IPS-18c (cell line): ENCODE data around the gene NTN1.
A peak's percentile ranks its signal among the peaks of the same experiment; 100 is the strongest.

Source experiments
- H3K4me3 ChIP-seq: 2 replicates; pipeline ENCODE4 v1.7.0; 2013; ENCODE audit warnings: low read depth, mild to moderate bottlenecking, low read length, moderate library complexity; ENCODE audit not compliant: insufficient read depth
- H3K9me3 ChIP-seq: one replicate; pipeline ENCODE4 v1.6.1; 2013; ENCODE audit warnings: mild to moderate bottlenecking, low read length, moderate library complexity; ENCODE audit not compliant: control insufficient read depth, insufficient read depth

The NTN1 gene

DNA sequence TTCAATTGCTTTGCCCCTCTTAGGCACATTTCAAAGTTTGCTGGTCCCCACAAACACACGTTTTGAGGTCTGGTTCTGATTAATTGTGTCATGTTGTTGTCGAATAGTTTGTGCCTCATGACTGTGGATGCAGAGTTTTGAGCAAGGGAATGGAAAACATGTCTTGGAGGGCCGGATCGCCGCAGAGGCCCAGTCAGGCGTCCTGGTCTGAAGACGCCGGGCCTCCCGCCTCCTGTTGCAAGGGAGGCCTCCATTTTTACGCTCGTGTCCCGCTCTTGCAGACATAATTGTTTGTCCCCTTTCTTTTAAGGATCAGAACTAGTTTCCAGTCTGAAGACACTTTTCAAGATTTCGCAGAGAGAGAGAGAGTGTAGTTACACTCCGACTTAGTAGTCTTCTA lies 3.2 kb downstream of the NTN1 start:
- Histone ChIP-seq H3K9me3 (peaks cover 4% of the 10 kb centered on the region), H3K4me3 (peak overlapping the region; percentile 21; the same call in 1 of the 2 replicates)

DNA sequence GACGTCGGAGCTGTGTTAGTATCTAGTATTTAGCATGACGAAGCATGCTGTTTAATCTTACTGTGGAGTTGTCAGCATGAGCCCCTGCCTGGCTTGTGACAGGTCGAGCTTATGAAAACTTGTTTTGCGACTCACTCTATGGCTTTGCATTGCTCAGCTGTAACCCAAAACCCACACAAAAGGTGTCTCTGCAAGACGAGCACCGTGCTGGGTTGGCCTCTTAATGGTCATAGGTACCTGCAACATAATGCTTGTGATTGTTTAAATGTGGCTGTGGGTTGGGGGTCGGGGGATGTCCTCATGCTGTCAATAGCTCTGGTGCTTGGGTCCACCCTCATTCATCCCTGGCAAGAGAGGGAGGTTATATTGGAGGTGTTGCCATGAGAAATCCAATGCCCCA lies 5.4 kb downstream of the NTN1 start:
- Histone ChIP-seq H3K9me3 (peaks cover 4% of the 10 kb centered on the region), H3K4me3 (no peak overlapping the region)

DNA sequence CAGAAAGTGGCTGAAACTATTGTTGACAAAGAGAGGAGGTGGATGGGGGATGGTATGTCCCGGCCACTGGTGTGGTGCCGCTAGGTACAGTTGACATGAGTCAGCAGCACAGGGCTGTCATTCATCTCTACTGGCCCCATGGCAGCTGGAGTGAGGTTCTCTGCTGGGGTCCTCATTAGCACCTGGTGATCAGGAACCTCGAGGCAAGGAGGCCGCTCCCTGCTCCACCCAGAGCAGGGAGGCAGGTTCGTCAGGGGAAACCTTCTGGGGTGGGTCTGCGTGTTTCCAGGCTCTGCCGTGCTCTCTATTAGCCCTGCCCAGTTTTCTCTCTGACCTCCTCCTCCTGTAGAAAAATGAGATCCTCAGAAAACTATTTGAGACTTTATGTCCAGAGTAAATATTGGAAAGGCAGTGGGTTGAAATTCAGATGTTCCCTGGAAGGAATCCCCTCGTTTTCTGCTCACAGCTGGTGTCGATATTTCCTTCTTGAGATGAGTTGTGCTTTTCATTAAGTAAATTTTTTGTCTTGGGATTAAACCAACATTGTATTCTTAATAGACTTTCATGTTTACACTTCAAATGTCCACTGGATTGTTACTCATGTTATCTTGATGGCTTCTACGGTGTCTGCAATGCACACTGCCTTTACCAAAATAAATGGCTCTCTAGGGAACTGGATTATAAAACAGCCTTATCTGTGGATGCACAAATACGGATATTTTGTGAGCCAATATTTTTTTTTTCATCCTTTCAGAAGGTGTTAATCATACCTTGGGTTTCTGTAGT lies 7.1 kb downstream of the NTN1 start:
- Histone ChIP-seq H3K9me3 (no peaks in the 10 kb centered on the region), H3K4me3 (no peak overlapping the region)

DNA sequence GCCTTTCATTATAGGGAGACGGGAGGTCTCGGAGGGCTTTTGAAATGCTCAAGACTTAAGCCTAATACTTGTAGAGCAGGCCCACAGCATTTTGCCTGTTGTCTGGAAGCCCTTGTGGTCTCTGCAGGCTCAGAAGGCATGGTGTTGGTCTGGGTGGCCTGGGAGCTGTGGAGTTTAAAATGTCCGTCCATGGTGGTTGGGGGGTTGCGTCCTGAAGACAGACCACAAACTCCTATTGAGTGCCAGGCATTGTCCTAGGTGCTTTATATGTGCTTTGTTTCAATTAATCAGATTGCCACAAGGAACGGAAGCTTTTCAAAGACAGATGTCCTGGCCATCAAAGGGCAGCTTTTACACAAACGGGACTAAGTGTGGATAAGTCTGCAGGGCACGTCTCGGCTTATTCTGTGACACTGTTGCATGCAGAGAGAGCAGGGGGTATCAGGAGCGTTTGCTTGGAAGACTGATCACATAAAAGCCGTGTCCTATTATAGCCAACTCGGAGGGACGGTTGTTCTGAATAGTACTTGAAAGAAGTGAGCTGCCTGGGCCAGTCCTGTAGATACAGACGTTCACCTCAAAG lies 7.8 kb downstream of the NTN1 start:
- Histone ChIP-seq H3K4me3 (no peak overlapping the region), H3K9me3 (no peaks in the 10 kb centered on the region)

DNA sequence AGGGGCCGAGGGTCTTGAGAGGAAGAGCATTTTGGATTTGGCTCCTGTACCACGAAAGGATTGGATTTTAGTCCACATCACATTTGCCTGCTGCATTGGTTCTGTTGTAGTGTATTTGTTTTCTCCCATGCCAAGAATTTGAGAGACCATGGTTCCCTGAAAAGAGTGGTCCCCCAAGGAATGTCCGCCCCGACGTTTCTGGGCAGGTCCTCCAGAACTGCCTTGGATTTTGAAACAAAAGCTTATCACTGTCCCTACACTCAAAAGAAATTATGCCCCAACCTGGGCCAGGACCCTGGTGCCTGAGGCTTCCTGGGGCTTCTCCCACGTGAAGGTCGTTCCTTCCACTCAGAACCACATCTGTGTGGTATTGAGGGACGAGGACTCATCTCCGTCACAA lies 10.8 kb downstream of the NTN1 start:
- Histone ChIP-seq H3K4me3 (no peak overlapping the region), H3K9me3 (no peaks in the 10 kb centered on the region)

DNA sequence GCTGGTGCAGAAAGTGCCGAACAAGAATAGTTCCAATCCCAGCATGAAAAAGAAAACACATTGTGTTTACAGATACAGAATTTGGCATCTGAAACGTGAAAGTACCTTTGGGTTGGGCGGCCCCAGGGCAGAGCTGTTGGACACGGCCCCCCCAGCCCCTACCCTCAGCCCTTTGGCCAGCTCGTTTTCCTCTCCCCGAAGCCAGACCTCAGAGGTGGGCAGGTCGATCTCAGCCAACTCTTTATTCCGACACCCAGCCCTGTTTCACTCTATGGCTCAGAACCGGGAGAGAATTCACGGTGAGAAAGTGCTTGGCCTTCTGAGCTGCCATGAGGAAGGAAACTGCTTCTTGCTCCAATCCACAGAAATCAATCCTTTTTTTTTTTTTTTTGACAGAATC lies 11.3 kb downstream of the NTN1 start:
- Histone ChIP-seq H3K4me3 (no peak overlapping the region), H3K9me3 (no peaks in the 10 kb centered on the region)

DNA sequence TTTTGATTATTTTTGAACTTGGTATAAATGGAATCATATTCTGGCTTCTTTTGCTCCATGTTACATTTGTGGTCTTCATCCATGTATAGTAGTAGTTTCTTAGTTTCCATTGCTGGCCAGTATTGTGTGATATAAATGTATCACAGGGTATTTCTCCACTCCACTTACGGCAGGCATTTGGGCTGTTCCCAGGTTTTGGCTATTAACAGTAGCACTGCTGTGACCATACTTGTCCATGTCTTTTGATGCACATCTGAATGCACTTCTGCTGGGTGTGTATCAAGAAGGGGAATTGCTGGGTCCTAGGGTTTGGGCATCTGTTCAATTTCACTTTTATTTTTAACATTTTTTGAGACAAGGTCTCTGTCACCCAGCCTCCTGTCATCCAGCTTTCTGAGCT lies 13.9 kb downstream of the NTN1 start:
- no peaks in the 10 kb centered on the region for H3K9me3 ChIP-seq
- H3K4me3 ChIP-seq = no peak overlapping the region

DNA sequence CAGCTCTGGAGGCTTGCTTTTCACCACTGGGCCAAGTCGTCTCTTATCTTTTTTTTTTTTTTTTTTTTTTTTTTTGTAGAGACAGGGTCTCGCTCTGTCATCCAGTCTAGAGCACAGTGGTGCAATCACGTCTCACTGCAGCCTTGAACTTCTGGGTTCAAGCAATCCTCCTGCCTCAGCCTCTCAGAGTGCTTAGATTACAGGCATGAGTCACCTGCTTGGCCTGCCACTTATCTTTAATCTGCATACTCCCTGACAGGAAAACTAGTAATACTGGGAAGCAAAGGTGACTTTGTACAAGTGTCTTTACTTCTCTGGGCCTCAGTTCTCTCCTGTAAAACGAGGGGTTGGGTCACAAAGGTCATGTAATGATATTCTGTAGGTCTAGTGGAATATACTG lies 15.0 kb downstream of the NTN1 start:
- H3K9me3 ChIP-seq = no peaks in the 10 kb centered on the region
- H3K4me3 ChIP-seq = no peak overlapping the region

DNA sequence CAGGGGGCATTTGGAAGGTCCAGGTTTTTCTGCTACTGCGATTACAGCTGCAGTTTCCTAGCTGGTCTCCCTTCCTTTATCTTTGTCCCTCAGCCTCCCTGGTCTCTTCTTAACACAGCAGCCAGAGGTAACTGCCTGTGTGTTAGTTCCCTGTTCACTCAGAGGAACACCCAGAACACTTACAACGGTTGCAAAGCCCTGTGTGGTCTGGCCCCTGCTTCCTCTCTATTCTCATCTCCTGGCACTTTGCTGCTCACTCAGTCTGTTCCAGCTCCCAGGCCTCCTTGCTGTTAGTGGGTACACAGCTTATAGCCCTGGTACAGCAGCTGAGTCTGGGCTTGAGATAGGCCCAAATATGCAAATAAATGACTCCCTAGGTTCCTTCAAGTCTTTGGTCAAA lies 16.4 kb downstream of the NTN1 start:
- Histone ChIP-seq H3K4me3 (no peak overlapping the region), H3K9me3 (no peaks in the 10 kb centered on the region)

DNA sequence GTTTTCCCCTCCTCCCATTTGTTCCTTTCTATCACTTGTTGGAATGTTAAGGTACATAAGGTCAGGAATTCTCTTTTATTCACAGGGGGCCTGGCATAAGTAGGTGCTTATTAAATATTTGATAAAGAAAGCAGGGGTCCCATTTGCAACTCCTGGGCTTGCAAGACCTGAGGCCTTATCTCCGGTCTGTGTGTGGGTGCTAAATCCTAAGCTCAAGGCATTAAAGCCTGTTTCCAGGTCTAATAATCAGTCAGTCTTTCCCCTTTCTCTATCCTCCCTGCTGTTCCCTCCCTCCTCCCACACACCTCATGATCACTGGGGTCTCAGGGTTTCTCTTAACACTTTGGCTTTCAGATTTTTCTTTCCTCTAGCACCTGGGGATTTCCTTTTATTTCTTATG lies 17.1 kb downstream of the NTN1 start:
- Histone ChIP-seq H3K4me3 (no peak overlapping the region), H3K9me3 (no peaks in the 10 kb centered on the region)

DNA sequence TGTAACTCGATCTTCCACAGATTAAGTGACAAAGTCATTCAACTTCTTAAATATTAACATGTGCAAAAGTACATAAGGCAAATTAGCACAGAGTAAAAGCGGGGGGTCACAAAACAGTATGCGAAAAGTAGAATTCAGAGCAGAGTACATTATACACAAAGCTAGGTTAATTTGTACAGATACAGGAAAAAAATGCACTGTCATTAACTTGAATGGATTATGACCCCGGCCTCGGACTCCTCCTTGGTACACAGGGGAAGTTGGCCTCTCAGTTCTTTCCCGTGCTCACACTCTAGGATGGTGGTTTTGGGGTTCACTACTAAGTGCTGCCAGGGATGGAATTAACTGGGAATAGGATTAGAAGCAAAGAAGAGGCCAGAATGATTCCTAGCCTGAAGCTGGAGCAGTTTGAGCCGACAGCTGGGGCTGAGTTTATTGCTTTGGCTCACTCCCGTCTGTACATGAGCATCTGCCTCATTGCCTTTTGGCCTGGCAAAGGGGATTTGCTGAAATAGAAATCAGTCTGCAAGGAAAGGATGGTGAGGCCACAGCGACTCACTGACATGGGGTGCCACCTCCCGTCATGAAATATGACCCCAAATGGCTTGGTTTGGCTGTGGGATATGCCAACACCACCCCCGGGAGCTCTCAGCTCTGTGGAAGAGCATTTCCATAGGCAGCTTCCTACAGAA lies 23.6 kb downstream of the NTN1 start:
- Histone ChIP-seq H3K4me3 (no peak overlapping the region), H3K9me3 (no peaks in the 10 kb centered on the region)

DNA sequence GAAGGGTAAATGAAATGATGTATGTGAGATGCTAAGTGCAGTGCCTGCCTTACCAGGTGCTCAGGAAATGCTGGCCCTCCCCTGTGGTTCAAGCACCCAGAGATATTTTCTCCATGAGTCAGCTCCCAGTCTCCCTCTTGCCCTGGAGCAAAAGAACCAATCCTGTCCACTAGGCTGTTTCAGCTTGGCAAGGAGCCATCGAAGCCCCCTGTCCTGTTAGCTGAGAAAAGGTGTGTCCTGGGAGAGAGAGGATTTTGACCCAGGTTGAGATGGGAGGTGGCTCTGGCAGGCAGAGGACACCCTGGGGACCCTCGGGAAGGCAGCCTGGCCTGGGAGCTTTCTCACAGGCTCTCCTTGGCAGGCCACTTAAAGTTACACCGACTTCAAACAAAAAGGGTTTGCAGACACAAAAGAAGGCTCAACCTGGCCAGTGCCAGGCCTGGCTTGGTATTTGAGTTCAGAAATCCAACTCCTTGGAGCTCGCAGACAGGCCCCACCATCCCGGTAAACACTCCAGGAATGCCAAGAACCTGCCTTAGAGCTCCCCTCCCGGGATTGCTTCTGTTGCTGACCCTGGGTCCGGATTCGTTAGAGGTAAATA lies 29.6 kb downstream of the NTN1 start:
- Histone ChIP-seq H3K9me3 (no peaks in the 10 kb centered on the region), H3K4me3 (no peak overlapping the region)

DNA sequence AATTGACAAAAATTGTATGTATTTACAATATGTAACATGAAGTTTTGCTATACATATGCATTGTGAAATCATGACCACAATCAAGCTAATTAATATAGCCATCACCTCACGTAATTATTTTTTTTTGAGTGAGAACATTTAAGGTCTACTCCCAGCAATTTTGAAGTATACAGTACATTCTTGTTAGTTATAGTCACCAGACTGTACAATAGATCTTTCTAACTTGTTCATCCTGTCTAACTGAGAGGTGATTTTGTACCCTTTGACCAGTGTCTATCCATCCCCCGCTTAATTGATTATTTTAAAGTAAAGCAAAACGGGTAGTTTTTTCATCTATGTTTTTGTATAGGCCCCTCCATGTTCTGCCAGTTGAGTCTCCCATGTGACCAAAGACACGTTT lies 30.3 kb downstream of the NTN1 start:
- H3K9me3 ChIP-seq = no peaks in the 10 kb centered on the region
- H3K4me3 ChIP-seq = no peak overlapping the region

DNA sequence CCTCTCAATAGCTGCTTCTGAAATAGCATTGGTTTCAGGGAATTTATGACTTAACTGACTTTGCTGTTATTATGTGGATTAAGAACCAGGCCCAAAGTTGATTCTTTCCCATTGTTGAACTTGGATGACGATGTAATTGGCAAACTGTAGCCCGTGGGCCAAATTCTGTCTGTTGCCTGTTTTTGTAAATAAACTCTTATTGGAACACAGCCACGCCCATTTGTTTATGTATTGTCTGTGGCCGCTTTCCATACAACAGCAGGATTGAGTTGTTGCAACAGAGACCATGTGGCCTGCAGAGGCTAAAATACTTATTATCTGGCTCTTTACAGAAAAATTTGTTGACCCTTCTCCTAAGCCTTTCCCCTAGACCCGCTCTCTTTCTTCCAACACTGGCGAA lies 31.6 kb downstream of the NTN1 start:
- H3K9me3 ChIP-seq = no peaks in the 10 kb centered on the region
- H3K4me3 ChIP-seq = no peak overlapping the region

DNA sequence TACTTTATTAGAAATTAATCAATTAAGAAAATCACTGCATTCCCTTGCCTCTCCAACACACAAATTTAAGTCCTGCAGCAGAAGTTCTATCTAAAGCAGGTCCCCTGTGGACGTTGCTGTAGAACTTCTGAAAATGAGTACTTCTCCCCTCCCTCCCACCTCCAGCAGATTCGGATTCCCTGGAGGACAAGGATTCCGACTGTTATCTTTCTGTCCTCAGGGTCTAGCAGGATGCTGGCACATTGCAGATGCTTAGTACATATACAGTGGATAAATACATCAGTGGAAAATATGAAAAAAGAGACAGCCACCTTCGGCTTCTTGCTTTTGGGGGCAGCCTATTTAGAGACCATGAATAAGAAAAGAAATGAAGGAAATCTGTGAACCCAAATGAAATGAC lies 32.1 kb downstream of the NTN1 start:
- H3K4me3 ChIP-seq = no peak overlapping the region

DNA sequence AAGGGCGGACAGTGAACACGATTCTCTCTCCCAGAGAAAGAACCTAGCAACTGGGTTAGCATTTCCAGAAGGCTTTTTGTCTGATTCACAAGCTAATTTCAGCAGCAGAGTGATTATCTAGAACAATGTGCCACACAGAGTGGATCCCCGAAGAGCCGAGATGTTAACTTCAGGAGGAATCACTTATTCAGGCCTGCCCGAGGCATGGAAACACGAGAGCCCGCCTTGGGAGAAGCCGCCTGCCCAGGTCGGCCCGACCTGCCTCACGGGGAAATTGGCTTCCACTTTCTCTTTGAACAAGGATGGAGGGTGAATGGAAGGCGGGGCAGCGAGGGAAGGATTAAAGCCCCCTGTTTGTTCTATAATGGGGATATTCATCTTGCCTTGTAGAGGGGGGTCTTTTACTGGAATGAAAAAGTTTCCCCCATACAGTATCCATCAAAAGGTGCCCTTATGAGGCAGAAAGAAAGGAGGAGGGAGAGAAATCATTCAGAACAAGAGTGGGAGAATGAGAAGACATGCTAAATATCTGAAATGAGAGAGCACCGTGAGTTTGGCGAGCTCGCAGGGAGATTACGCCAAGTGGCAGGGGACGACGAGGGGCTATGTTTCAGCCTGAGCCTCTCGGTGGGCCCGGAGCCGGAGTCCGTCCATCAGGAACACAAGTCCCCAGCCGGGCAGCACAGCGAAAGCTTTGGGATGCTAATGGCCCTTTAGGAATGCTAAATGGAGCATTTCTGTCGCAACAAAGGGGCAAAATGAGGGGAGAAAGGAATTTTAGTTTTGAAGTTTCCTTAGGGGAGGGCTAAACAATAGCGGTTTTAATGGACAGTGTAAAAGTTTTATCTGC lies 33.0 kb downstream of the NTN1 start:
- H3K4me3 ChIP-seq = peak overlapping the region; percentile 17; the same call in 1 of the 2 replicates
- H3K9me3 ChIP-seq = no peaks in the 10 kb centered on the region

More for the DNA sequence above, 32.1 kb downstream of the NTN1 start:
- H3K9me3 ChIP-seq = no peaks in the 10 kb centered on the region

DNA sequence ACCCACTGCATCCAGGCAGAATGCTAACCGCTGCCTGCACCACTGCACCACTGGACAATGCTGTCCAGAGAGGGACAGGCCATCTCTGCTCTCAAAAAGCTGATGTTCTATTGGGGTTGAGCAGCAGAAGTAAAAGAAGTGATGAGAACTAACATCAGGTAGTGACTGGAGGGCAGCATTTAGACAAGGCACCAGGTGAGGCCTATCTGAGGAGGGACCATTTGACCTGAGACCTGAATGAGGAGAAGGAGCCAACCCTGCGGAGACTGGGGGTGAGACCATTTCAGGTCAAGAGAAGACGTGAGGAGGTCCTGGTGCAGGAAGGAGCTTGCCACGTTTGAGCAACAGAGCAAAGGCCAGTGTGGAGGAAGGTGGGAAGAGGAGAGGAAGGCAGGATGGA lies 34.0 kb downstream of the NTN1 start:
- H3K4me3 ChIP-seq = no peak overlapping the region

More for the DNA sequence above, 34.0 kb downstream of the NTN1 start:
- no peaks in the 10 kb centered on the region for H3K9me3 ChIP-seq
